ENCODE results near the gene RTL1.

DNA sequence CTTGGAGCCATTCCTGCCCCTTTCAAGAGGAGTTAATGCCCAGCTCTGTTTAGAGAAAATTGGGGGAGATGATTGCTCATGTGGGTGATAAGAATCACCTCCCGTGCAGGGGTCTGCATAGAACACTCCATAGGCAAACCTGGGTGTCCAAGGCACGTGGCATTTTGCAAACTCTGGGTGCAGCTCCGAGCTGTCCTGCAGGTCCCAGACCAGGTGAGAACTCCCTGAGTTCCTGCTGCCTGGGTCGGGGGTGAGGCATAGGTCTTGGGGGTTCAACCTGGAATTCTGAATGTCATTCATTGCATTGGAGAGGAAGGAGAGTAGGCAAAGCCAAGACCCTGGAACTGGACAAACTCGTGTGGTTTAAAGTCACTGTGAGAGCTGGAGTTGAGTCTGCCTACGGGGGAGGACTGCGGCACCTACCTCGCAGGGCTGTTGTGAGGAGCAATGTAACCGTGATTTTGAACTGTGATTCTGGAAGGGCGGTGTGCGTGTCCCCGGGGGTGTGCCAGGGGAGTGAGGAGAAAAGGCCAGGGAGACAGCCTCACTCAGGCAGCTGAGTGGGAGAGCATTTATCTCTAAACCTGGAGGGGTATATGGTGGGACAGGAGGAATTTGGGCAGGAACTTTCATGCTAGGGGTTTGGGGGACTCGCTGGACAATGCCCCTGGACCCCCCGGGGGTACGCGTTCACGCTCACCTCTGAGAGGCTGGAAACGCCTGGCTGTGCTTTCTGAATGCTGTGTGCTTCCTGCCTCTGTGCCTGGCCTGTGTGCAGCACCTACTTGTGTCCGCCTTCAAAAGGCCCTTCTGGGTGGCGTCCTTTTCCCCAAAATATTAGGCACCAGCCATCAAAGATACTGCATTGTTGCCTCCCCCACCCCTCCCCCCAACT lies 47.2 kb downstream of the RTL1 start:
- TF ChIP-seq POLR2AphosphoS5 (IDR thresholded peaks at IDR 0.05; ENCODE audit: low read depth, low read length) (no peak), REST (IDR thresholded peaks at IDR 0.05; ENCODE audit: insufficient read depth in 1 of 2, low read depth in 2 of 2, low read length in 2 of 2) (no peak), SIN3A (IDR thresholded peaks at IDR 0.05; ENCODE audit: borderline replicate concordance, insufficient read depth, low read length) (no peak), TAF1 (IDR thresholded peaks at IDR 0.05; ENCODE audit: borderline replicate concordance, insufficient read depth, low read length) (no peak), FOXP2 (optimal IDR thresholded peaks at IDR 0.05; ENCODE audit: borderline replicate concordance, extremely low read depth, extremely low read length, insufficient read depth) (no peak)
